HG02840 (cell line): ENCODE results near the gene TBC1D20.
"Not testable (repeated sequence)": the region's sequence is repeated elsewhere in the genome, so short reads cannot be mapped to it uniquely, and the experiment has no call there.

Experiments used
- ATAC-seq: cut with Tn5 transposase; IDR thresholded peaks from one replicate; pipeline ENCODE4 v1.9.1; 2021; ENCODE audit warnings: mild to moderate bottlenecking, moderate library complexity, moderate number of reproducible peaks; ENCODE audit not compliant: unreplicated experiment, low FRiP score

The TBC1D20 gene

GRCh38 chr20:403582-403957 is 58.8 kb downstream of the TBC1D20 start:
- no peak for ATAC-seq

- no peak for ATAC-seq
Measured at GRCh38 chr20:402898-403581, 59.3 kb downstream of the TBC1D20 start.

GRCh38 chr20:402496-402885 is 59.8 kb downstream of the TBC1D20 start:
- no peak for ATAC-seq

- ATAC-seq: no peak
Measured at GRCh38 chr20:401682-402495, 60.4 kb downstream of the TBC1D20 start.

- ATAC-seq: no peak
Measured at GRCh38 chr20:400454-401275, 61.7 kb downstream of the TBC1D20 start.

- ATAC-seq: no peak
Measured at GRCh38 chr20:400128-400453, 62.2 kb downstream of the TBC1D20 start.

- no peak for ATAC-seq
Measured at GRCh38 chr20:399182-399707, 63.1 kb downstream of the TBC1D20 start.

GRCh38 chr20:397432-398237 is 64.7 kb downstream of the TBC1D20 start:
- no peak for ATAC-seq

- ATAC-seq: no peak
Measured at GRCh38 chr20:396619-397431, 65.5 kb downstream of the TBC1D20 start.

GRCh38 chr20:396252-396618 is 66.1 kb downstream of the TBC1D20 start:
- no peak for ATAC-seq

- ATAC-seq: not testable (repeated sequence)
Measured at GRCh38 chr20:393296-393695, 69.0 kb downstream of the TBC1D20 start.

GRCh38 chr20:391041-391711 is 71.2 kb downstream of the TBC1D20 start:
- ATAC-seq: no peak

- ATAC-seq: no peak
Measured at GRCh38 chr20:389220-389619, 73.1 kb downstream of the TBC1D20 start.

GRCh38 chr20:388034-388994 is 74.0 kb downstream of the TBC1D20 start:
- ATAC-seq: no peak

GRCh38 chr20:387520-387919 is 74.8 kb downstream of the TBC1D20 start:
- ATAC-seq: no peak

- ATAC-seq: not testable (repeated sequence)
Measured at GRCh38 chr20:386634-387033, 75.7 kb downstream of the TBC1D20 start.
